Neural cell (in vitro differentiated cells): ENCODE measurements around the gene SLC28A1.

Source experiments
- EP300 ChIP-seq: fragments of 450-650 bp; conservative IDR thresholded peaks from 2 replicates; pipeline ENCODE4 v1.6.1; 2014; ENCODE audit warnings: antibody characterized with exemption, mild to moderate bottlenecking, moderate library complexity; ENCODE audit not compliant: poor library complexity, severe bottlenecking
- POLR2AphosphoS5 ChIP-seq: IDR thresholded peaks from 2 replicates; pipeline ENCODE4 v1.6.1; 2012
- RAD21 ChIP-seq: fragments of 450-650 bp; conservative IDR thresholded peaks from 2 replicates; pipeline ENCODE4 v1.6.1; 2014; ENCODE audit warnings: antibody characterized with exemption, mild to moderate bottlenecking, moderate library complexity
- TAF1 ChIP-seq: IDR thresholded peaks from 2 replicates; pipeline ENCODE4 v1.6.1; 2012; ENCODE audit warnings: low read depth
- TF ChIP-seq, protein P1 (sequence below): fragments of 450-650 bp; IDR thresholded peaks from 2 replicates; pipeline ENCODE4 v1.5.1; 2014; ENCODE audit warnings: antibody characterized with exemption, mild to moderate bottlenecking, moderate library complexity; ENCODE audit not compliant: poor library complexity, severe bottlenecking

GRCh38 chr15:84962955-84963354 lies 78.5 kb downstream of the SLC28A1 start:
- TF ChIP-seq, protein P1, sequence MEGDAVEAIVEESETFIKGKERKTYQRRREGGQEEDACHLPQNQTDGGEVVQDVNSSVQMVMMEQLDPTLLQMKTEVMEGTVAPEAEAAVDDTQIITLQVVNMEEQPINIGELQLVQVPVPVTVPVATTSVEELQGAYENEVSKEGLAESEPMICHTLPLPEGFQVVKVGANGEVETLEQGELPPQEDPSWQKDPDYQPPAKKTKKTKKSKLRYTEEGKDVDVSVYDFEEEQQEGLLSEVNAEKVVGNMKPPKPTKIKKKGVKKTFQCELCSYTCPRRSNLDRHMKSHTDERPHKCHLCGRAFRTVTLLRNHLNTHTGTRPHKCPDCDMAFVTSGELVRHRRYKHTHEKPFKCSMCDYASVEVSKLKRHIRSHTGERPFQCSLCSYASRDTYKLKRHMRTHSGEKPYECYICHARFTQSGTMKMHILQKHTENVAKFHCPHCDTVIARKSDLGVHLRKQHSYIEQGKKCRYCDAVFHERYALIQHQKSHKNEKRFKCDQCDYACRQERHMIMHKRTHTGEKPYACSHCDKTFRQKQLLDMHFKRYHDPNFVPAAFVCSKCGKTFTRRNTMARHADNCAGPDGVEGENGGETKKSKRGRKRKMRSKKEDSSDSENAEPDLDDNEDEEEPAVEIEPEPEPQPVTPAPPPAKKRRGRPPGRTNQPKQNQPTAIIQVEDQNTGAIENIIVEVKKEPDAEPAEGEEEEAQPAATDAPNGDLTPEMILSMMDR: no peak
- no peak for TF ChIP-seq POLR2AphosphoS5
- TF ChIP-seq EP300: no peak
- no peak for TF ChIP-seq TAF1
- no peak for TF ChIP-seq RAD21
